Activated effector memory CD4-positive, alpha-beta T cell treated with anti-CD3 and anti-CD28 coated beads, Interleukin-2, amount 50 U/mL, for 16 hours (primary cell): ENCODE measurements around the gene SRCIN1.
"Not testable (repeated sequence)": the region's sequence is repeated elsewhere in the genome, so short reads cannot be mapped to it uniquely, and the experiment has no call there.

Experiments used
- DNase-seq: peaks from one replicate; pipeline ENCODE4 v3.0.0-alpha.2; 2020

The SRCIN1 gene

GRCh38 chr17:38507921-38508569 lies 97.7 kb downstream of the SRCIN1 start:
- no peak for DNase-seq

DNA sequence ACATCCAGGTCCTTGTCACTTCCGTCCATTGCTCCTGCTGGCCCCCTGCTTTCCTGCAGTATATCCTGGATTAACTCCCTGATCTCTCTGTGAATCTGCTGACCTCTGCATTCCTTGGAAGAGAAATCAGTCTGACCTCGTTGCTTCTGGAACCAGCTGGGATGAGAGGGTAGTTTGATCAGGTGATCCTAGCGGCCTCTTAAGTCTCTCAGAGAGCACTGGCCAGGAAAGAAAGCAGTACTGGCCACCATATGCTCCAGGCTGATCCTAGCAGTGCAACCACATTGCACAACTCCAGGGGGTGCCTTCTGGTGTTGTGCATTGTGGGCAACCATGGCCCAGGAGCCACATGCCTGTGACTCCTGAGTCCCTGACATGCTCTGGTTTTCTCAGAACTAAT lies 98.3 kb downstream of the SRCIN1 start:
- DNase-seq = no peak

- DNase-seq = no peak
Measured at GRCh38 chr17:38504216-38504615, 101.5 kb downstream of the SRCIN1 start.

GRCh38 chr17:38503286-38503913 lies 102.4 kb downstream of the SRCIN1 start:
- peak; percentile 44 for DNase-seq

DNA sequence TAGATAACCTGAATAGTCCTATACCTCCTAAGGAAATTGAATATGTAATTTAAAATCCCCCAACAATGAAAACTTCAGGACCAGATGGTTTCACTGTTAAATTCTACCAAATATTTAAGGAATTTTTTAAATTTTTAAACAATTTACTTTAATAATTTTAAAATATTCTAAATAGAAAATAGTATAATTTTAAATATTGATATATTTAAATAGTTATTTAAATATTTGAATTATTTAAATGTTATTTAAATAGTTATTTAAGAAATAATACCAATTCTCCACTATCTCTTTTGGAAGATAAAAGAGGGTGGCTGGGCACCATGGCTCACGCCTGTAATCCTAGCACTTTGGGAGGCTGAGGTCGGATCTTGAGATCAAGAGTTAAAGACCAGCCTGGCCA lies 104.0 kb downstream of the SRCIN1 start:
- DNase-seq = not testable (repeated sequence)

DNA sequence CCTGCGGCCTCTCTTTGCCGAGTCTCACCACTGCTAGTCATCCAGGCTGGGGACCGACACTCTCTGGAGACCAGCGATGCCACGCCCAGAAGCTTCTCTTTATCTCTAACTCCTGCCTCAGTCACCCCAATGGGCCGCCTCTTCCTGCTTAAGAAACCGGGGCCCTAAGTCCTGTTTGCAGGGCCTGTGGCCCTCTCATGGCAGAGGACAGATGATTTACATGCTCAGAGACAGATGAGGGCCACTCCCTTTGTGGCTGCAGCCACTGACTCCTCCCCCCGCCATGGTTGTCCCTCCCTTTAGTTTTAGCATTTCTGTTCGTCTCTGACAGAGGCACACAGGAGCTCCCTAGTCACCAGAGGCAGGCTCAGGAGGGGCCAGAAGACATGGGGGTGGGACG lies 106.5 kb downstream of the SRCIN1 start:
- DNase-seq = peak; percentile 8

GRCh38 chr17:38498353-38498752 lies 107.4 kb downstream of the SRCIN1 start:
- peak; percentile 38 for DNase-seq

- not testable (repeated sequence) for DNase-seq
Measured at GRCh38 chr17:38497656-38498055, 108.1 kb downstream of the SRCIN1 start.

- not testable (repeated sequence) for DNase-seq
Measured at GRCh38 chr17:38494152-38494551, 111.6 kb downstream of the SRCIN1 start.

- DNase-seq = peak; percentile 96
Measured at GRCh38 chr17:38492067-38493040, 113.4 kb downstream of the SRCIN1 start.

GRCh38 chr17:38491346-38492066 lies 114.2 kb downstream of the SRCIN1 start:
- DNase-seq = not testable (repeated sequence)

DNA sequence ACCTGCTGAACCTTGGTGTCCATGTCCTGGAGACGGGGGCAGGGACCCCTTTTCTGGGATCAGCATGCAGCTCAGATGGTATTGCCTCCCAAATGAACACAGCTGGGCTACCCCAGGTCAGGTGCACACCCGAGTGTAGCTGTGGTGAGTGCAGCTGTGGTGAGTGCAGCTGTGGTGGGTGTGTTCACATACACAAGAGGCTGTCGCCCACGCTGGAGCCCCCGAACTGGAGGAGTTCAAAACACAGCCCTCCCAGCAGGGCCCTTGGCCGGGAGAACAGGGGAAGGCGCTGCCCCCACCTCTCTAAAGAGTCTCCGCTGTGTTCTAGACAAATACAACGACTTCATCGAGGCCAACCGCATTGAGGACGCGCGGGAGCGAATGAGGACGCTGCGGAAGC lies 116.0 kb downstream of the SRCIN1 start:
- not testable (repeated sequence) for DNase-seq

GRCh38 chr17:38485681-38486298 lies 120.0 kb downstream of the SRCIN1 start:
- DNase-seq = peak; percentile 81

DNA sequence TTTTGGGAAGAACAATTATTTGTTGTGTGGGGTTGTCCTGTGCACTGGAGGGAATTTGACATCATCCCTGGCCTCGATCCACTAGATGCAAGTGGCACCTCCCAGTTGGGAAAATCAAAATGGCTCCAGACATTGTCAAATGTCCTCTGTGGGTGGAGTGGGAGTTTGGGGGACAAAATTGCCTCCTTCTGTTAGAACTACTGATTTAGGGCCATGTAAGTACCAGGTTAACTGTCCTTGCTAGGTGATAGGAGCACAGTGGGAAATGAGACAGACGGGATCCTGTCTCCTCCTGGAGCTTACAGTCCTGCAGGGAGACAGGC lies 120.6 kb downstream of the SRCIN1 start:
- DNase-seq = no peak

DNA sequence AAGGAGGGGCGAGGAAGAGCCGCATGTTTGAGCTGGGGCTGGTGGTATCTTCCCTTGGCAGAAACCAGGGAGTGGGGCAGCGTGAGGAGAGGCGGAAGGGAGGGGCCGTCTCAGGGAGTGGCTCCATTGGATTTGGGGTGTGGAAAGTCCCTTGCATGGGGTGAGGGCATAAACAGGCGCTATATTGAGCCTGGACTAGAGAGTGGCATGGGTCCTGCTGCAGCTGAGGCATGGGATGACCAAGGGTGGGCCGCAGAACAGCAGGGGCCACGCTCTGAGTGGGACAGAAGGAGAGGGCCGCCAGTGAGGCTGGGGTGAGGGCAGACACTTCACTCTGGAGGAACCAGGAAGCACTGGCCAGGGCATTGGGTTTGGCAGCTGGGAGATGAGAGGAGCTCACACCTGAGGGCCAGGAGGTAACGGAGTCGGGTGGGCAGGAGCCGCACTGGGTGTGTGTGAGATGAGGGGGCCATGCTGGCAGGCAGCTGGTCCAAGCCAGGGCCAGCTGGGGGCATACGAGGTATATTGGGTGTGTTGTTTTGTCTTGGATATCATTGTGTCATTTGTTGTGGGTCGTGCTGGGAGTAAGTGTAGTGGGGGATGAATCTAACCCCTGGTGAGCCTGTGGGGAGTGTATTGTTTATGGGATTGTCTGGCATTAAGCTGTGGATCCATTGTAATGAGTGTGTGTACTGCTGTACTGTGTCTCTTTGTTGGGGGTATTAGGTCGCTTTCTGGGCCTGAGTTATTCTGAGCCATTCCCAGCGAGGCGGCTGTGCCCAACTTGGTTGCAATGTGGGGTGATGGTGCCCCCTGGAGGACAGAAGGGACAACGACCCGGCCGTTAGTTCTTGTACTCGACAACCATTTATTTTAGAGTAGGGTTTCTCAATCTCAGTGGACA lies 121.3 kb downstream of the SRCIN1 start:
- DNase-seq = peak; percentile 85

DNA sequence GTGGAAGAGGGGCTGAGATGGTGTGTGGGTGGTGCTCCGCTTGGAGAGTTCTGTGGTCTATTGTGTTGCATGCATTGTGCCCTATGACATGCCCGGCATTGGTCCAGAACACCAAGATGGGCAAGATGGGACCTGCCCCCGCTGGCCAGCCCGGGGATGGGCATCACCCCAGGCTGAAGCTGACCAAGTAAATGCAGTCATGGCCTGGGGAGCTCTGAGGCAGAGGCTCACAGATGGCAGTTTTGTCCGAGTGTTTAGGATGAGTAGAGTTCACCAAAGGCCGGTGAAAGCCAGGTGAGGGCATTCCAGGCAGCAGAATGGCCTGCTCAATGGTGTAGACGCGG lies 123.1 kb downstream of the SRCIN1 start:
- not testable (repeated sequence) for DNase-seq

DNA sequence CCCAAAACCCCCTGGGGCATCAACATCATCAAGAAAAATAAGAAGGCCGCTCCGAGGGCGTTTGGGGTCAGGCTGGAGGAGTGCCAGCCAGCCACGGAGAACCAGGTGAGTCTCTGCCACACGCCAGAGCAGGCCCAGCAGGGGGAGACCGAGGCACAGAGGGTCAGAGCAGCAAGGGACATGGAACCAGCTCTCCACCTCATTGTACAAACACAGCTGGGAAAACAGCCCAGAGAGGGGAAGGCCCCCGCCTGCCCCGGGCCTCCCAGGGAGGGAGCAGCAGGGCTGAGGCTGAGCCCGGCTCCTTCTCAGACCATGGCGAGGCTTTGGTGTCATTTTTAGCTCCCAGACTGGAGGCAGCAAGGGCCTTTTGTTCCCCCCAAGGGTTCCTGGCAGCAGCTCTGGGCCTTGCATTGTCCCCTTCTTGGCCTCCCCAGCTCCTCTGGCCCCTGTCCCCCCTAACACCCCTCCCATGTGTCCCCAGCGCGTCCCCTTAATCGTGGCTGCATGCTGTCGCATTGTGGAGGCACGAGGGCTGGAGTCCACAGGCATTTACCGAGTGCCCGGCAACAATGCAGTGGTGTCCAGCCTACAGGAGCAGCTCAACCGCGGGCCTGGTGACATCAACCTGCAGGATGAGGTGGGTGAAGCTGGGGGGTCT lies 123.6 kb downstream of the SRCIN1 start:
- DNase-seq = not testable (repeated sequence)
